Upper lobe of left lung (tissue), 4 donors: ENCODE measurements around the gene MAST3.

Experiments
- POLR2A ChIP-seq, 4 donors: fragments of 450-650 bp; IDR thresholded peaks; one replicate each; pipeline ENCODE4 v1.5.1; 2016 to 2017; ENCODE audit warnings: antibody characterized with exemption in 4 of 4, mild to moderate bottlenecking in 2 of 4
- POLR2AphosphoS5 ChIP-seq, 2 donors: sonication (generic); formaldehyde crosslinking; IDR thresholded peaks; one replicate each; pipeline ENCODE4 v1.5.1; 2017; ENCODE audit warnings: antibody characterized with exemption in 2 of 2
- TF ChIP-seq, protein P1 (sequence below), 6 experiments: fragments of 450-650 bp in 4 of 6; fragments of 200-600 bp in 2 of 6; sonication (generic) in 2 of 6; IDR thresholded peaks; one replicate each; pipeline ENCODE4 v1.5.1; 2016 to 2019; ENCODE audit warnings: antibody characterized with exemption in 6 of 6

DNA sequence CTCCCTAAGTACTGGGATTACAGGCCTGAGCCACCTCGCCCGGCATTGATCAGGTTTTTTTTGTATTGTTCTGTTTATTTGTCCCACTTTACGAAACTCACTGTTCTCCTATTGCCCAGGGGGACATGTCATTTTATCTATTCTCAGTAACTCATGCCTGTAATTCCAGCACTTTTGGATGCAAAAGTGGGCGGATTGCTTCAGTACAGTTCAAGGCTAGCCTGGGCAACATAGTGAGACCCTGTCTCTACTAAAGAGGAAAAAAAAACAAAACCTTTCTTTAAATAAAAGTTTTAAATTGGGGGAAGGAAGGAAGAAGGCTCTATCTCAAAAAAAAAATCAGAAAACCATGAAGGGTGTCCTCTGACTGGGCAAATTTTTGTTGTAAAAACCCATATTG, 92.7 kb downstream of the MAST3 start:
- TF ChIP-seq, protein P1, sequence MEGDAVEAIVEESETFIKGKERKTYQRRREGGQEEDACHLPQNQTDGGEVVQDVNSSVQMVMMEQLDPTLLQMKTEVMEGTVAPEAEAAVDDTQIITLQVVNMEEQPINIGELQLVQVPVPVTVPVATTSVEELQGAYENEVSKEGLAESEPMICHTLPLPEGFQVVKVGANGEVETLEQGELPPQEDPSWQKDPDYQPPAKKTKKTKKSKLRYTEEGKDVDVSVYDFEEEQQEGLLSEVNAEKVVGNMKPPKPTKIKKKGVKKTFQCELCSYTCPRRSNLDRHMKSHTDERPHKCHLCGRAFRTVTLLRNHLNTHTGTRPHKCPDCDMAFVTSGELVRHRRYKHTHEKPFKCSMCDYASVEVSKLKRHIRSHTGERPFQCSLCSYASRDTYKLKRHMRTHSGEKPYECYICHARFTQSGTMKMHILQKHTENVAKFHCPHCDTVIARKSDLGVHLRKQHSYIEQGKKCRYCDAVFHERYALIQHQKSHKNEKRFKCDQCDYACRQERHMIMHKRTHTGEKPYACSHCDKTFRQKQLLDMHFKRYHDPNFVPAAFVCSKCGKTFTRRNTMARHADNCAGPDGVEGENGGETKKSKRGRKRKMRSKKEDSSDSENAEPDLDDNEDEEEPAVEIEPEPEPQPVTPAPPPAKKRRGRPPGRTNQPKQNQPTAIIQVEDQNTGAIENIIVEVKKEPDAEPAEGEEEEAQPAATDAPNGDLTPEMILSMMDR (IDR thresholded peaks at IDR 0.05) = no peak
- TF ChIP-seq POLR2A (IDR thresholded peaks at IDR 0.05) (no peak), POLR2AphosphoS5 (IDR thresholded peaks at IDR 0.05) (no peak)
